ENCODE data around the gene KCTD13.
"Not testable (repeated sequence)": the region's sequence is repeated elsewhere in the genome, so short reads cannot be mapped to it uniquely, and the experiment has no call there.

KCTD13 gene

DNA sequence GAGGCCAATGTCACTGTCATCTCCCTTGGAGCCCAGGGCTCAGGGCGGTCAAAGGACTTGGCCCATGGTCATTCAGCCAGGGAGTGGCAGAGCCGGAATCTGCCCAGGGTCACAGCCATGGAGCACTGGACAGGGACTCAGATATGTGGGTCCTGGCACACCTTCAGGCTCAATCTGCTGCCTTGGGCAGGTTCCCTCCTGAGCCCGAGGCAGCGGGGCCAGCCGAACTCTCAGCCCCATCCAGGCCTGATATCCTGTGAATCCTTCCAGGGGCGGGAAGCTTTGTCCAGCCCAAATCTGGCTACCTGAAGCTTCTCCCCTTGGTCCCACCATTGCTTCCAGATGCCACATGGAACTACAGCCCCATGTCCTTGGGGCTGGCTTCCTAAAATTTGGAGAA, 50.8 kb downstream of the KCTD13 start:
- CTCF ChIA-PET, result no interaction called here
- TF ChIP-seq, protein P1, sequence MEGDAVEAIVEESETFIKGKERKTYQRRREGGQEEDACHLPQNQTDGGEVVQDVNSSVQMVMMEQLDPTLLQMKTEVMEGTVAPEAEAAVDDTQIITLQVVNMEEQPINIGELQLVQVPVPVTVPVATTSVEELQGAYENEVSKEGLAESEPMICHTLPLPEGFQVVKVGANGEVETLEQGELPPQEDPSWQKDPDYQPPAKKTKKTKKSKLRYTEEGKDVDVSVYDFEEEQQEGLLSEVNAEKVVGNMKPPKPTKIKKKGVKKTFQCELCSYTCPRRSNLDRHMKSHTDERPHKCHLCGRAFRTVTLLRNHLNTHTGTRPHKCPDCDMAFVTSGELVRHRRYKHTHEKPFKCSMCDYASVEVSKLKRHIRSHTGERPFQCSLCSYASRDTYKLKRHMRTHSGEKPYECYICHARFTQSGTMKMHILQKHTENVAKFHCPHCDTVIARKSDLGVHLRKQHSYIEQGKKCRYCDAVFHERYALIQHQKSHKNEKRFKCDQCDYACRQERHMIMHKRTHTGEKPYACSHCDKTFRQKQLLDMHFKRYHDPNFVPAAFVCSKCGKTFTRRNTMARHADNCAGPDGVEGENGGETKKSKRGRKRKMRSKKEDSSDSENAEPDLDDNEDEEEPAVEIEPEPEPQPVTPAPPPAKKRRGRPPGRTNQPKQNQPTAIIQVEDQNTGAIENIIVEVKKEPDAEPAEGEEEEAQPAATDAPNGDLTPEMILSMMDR (IDR thresholded peaks at IDR 0.05; ENCODE audit: control extremely low read depth, extremely low read depth, low read depth, missing control alignments), result no peak
- DNase-seq (ENCODE audit: extremely low spot score), result no peak
- POLR2A ChIA-PET, result no interaction called here

DNA sequence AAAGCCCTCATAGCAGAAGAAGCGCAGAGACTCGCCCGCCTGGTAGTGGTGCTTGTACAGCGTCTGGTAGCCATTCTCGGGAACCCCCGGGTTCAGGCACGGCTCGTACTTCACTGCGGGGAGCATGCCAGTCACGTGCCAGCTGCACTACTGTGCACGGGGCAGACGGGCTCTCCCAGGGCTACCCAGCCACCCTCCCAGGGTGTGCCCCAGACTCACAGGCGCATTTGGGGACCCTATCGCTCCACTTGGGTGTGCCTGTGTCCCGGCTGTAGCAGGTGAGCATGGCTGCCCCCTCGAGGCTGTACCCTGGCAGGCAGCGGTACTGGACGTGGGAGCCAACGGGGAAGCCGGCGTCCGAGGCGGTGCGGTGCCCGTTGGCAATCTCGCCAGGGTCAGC, 52.7 kb downstream of the KCTD13 start:
- TF ChIP-seq, protein P1 (IDR thresholded peaks at IDR 0.05; ENCODE audit: control extremely low read depth, extremely low read depth, low read depth, missing control alignments), result no peak
- ChIA-PET CTCF (interaction anchor here (1.2 kb wide), 1 partner anchor 12 kb away, joined by 4 read pairs; no protein-coding TSS in a partner anchor), POLR2A (interaction anchor here (1.1 kb wide), 1 partner anchor 15 kb away, joined by 3 read pairs; no protein-coding TSS in a partner anchor)
- no peak for DNase-seq (ENCODE audit: extremely low spot score)

DNA sequence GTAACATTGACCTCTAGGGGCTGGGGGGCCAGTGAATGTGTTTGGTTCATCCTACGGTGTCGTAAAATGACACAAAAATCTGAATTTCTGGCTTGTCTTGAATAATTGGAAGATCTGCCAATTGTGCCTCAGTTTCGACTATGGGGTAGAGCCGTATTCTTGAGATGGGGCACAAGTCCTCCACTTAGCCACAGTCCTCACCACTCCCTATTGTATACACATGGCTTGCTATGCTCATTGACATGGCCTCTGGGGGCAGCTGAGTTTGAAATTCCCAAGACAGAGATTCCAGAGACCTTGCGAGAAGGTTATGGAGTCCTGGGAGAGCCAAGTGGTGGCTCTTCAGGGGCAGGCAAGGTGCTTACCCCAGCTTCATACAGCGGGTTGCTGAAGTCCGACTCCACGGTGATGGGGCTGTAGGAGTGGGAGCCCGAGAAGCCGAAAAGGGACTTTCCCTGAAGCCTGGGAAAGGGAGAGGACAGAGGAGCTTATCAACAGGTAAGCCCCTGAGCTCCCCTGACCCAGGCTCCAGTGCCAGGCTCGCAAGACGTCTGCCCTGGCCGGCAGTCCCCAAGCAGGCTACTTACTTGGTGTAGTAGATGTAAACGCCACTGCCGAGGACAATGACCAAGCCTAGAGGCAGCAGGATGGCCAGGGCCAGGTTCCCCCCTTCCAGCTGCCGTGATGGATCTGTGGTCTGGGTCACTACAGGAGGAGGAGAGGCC, 54.0 kb downstream of the KCTD13 start:
- CTCF ChIA-PET, result no interaction called here
- TF ChIP-seq, protein P1 (IDR thresholded peaks at IDR 0.05; ENCODE audit: control extremely low read depth, extremely low read depth, low read depth, missing control alignments), result no peak
- POLR2A ChIA-PET, result no interaction called here
- no peak for DNase-seq (ENCODE audit: extremely low spot score)

DNA sequence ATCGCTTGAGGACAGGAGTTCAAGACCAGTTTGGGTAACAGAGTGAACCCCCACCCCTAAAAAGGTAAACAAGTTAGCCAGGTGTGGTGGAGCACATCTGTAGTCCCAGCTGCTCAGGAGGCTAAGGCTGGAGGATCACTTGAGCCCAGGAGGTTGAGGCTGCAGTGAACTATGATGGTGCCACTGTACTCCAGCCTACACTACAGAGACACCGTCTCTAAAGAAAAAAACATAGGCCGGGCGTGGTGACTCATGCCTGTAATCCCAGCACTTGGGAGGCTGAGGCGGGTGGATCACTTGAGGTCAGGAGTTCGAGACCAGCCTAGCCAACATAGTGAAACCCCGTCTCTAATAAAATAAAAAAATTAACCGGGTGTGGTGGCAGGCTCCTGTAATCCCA, 57.0 kb downstream of the KCTD13 start:
- CTCF ChIA-PET, result interaction anchor here (0.9 kb wide), 1 partner anchor 21 kb away, joined by 5 read pairs; no protein-coding TSS in a partner anchor
- POLR2A ChIA-PET; DNase-seq (ENCODE audit: extremely low spot score): not testable (repeated sequence)

DNA sequence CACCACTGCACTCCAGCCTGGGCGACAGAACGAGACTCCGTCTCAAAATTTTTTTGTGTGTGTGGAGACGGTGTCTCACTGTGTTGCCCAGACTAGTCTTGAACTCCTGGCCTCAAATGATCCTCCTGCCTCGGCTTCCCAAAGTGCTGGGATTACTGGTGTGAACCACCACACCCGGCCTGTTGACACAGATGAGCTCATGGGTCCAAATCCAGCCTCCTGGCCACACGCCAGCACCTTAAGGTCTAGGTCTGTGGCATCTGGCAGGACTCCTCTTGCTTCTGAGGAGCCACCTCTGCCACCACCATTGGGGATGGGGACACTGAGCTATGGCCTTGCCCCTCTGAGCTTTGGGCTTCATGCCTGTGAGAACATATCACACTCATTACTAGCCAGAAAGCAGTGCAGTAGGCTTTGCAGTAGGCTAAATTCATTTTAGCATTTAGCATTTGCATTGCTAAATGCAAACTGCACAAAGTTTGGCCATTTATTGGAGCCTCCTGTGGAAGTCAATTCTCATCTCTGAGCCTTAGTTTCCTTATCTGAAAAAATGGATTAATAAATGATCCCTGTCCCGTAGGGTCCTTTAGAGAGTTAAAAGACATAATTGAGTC, 57.5 kb downstream of the KCTD13 start:
- no peak for DNase-seq (ENCODE audit: extremely low spot score)
- CTCF ChIA-PET, result interaction anchor here (0.9 kb wide), 1 partner anchor 20 kb away, joined by 5 read pairs; no protein-coding TSS in a partner anchor
- POLR2A ChIA-PET, result no interaction called here
- TF ChIP-seq, protein P1 (IDR thresholded peaks at IDR 0.05; ENCODE audit: control extremely low read depth, extremely low read depth, low read depth, missing control alignments), result no peak

DNA sequence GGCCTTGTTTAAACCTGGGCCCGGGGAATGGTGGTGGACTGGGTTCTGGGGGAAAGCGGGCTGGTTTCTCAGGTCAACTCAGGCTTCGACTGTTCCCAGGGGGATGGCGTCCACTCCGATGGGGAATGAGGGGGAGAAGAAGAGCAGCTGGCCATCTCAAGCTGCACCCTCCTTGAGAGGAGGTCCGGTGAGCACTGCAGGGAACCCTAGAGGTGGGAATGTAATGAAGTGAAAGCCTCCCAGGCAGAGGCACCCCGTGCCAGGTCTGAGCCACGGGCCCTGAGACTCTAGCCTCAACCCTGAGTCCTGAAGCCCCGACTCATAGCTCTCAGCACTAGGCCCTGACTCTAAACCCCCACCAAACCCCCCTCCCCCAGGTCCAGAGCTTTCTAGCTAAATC, 61.8 kb downstream of the KCTD13 start:
- ChIA-PET CTCF (interaction anchor here (0.7 to 4.0 kb wide), 5 partner anchors 13 to 97 kb away, joined by 3 to 26 read pairs (median 4); partner anchors contain the start of gene PAGR1), POLR2A (interaction anchor here (0.6 to 1.3 kb wide), 2 partner anchors 9 to 62 kb away, joined by 6 to 7 read pairs; no protein-coding TSS in a partner anchor)
- DNase-seq (ENCODE audit: extremely low spot score), result no peak
- TF ChIP-seq, protein P1 (IDR thresholded peaks at IDR 0.05; ENCODE audit: control extremely low read depth, extremely low read depth, low read depth, missing control alignments), result no peak

DNA sequence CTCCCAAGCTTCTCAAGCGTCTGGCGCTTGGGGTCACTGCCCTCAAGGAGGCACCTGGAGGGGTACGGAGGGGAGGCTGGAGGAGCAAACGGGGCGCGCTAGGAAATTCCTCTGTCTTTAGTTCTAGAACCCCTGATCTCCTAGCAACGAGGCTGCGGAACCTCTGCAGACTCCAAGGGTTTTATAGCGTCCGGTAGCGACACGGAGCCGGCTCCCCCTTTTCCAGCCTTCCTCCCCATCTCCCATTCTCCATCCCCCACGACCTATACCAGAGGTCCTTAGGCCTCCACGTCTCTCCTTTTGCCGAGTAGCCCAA, 62.4 kb downstream of the KCTD13 start:
- POLR2A ChIA-PET, result interaction anchor here (0.8 to 1.3 kb wide), 2 partner anchors 9 to 15 kb away, joined by 3 to 6 read pairs; no protein-coding TSS in a partner anchor
- CTCF ChIA-PET, result interaction anchor here (1.0 to 4.0 kb wide), 6 partner anchors 14 to 98 kb away, joined by 3 to 26 read pairs (median 4); partner anchors contain the start of genes PAGR1 and SEZ6L2
- TF ChIP-seq, protein P1 (IDR thresholded peaks at IDR 0.05; ENCODE audit: control extremely low read depth, extremely low read depth, low read depth, missing control alignments), result no peak
- DNase-seq (ENCODE audit: extremely low spot score), result no peak

Measured in GM10248 (cell line).